Psoas muscle (tissue), 8 donors: Measurements from ENCODE around the gene C21orf91. TPM values are rescaled to one million over a fixed set of nuclear protein-coding genes. Genes with fewer than 3 reads are reported as not detected.

ENCODE experiments used
- ATAC-seq, 4 donors: fragments of 200-7000 bp; cut with Tn5 transposase; one replicate each; pipeline ENCODE4 v1.9.1; 2020; ENCODE audit warnings: moderate library complexity in 3 of 4, mild to moderate bottlenecking in 2 of 4
- DNase-seq, 2 donors: peaks; one replicate each; pipeline ENCODE4 v3.0.0-alpha.2; 2020
- H3K27ac ChIP-seq: fragments of 200-600 bp; one replicate; pipeline ENCODE4 v1.8.0; 2022
- H3K27me3 ChIP-seq, 3 donors: fragments of 200-600 bp in 1 of 3; one replicate each; pipeline versions ENCODE4 v1.6.1 to v1.8.0; 2013 to 2022; ENCODE audit warnings: low read length in 2 of 3, mild to moderate bottlenecking in 2 of 3, moderate library complexity in 1 of 3; ENCODE audit not compliant: insufficient read depth in 3 of 3
- H3K36me3 ChIP-seq, 2 donors: fragments of 200-600 bp in 1 of 2; one replicate each; pipeline versions ENCODE4 v1.6.1 to v1.8.0; 2013 to 2022; ENCODE audit warnings: low read depth in 1 of 2, mild to moderate bottlenecking in 1 of 2, moderate library complexity in 1 of 2; ENCODE audit not compliant: insufficient read depth in 1 of 2
- H3K4me1 ChIP-seq: fragments of 200-600 bp; one replicate; pipeline ENCODE4 v1.8.0; 2022
- H3K4me3 ChIP-seq: fragments of 200-600 bp; one replicate; pipeline ENCODE4 v1.8.0; 2022; ENCODE audit warnings: mild to moderate bottlenecking
- H3K9me3 ChIP-seq: fragments of 200-600 bp; one replicate; pipeline ENCODE4 v1.8.0; 2022
- intact Hi-C, 2 donors: fragments of 100-400 bp; cut with DNase I; formaldehyde crosslinking; loops; one replicate each; pipeline versions ENCODE4 v1.11.0 to v1.14.2; 2022
- polyA plus RNA-seq, 3 donors: library from polyadenylated mRNA; stranded (reverse); fragments of 200-250 nt; gene quantifications; one replicate each; pipeline ENCODE4 v1.2.3, GENCODE V29; 2013
- total RNA-seq, 4 donors: library from RNA; stranded (reverse); fragmentation: NEBNext Ultra II Directional in 2 of 4; extraction: Animal tissue kit (Norgen Biotek cat#: 25700) in 2 of 4; gene quantifications; one replicate each; pipeline versions ENCODE4 v1.2.1 to v1.2.4, GENCODE V29; 2021 to 2023
- TF ChIP-seq, protein P1 (sequence below): fragments of 200-600 bp; IDR thresholded peaks from one replicate; pipeline ENCODE4 v1.8.0; 2022; ENCODE audit warnings: antibody characterized with exemption
- donor health status: healthy with polysubstance abuse.
- donor health status: DM: no; HTN: no; CAD: no; lungs with moderate emphysema.
- donor health status: Bipolar disorder and iron deficiency.
- donor health status: healthy.
- donor health status: DM: yes; HTN: yes; CAD: no.
- donor health status: DM: no; HTN: no; CAD: no.
- donor health status: DM: no; HTN: no; CAD: no.
- donor health status: DM: yes; HTN: yes; CAD: no.

C21orf91 gene
- total and polyA plus RNA-seq, 7 donors, result 1.9 to 8.8 (median 4.6) TPM

DNA sequence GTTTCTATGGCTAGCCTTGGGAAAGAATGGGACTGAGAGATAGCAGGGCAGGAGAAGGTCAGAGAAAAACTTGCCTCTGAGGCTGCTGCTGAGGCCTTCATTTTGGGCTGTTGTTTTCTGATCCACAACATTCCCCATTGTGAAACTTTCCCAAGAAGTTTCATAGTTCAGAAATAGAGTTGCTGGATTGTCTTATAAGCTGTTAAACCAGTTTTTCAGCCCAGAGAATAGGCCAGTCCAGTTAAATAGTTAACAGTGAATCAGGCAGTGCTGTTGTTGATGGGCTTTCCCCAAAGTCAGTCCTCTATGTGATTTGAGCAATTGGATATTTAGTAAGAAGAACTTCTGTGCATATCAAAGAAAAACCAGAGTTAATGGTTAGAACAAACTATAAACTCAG lies 77.0 kb downstream of the C21orf91 start:
- no peak overlapping the region for H3K27ac ChIP-seq
- peaks cover 0 to 2% (median 0%) of the 10 kb centered on the region in 3 donors for H3K27me3 ChIP-seq
- no peaks in the 10 kb centered on the region for H3K36me3 ChIP-seq
- no peak for DNase-seq
- no peak overlapping the region for H3K4me3 ChIP-seq
- intact Hi-C loops, result no loop called here
- H3K9me3 ChIP-seq, result no peaks in the 10 kb centered on the region
- ATAC-seq, result no peak
- H3K4me1 ChIP-seq, result no peaks in the 10 kb centered on the region
- TF ChIP-seq, protein P1, sequence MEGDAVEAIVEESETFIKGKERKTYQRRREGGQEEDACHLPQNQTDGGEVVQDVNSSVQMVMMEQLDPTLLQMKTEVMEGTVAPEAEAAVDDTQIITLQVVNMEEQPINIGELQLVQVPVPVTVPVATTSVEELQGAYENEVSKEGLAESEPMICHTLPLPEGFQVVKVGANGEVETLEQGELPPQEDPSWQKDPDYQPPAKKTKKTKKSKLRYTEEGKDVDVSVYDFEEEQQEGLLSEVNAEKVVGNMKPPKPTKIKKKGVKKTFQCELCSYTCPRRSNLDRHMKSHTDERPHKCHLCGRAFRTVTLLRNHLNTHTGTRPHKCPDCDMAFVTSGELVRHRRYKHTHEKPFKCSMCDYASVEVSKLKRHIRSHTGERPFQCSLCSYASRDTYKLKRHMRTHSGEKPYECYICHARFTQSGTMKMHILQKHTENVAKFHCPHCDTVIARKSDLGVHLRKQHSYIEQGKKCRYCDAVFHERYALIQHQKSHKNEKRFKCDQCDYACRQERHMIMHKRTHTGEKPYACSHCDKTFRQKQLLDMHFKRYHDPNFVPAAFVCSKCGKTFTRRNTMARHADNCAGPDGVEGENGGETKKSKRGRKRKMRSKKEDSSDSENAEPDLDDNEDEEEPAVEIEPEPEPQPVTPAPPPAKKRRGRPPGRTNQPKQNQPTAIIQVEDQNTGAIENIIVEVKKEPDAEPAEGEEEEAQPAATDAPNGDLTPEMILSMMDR, result no peak

Other genes starting within 250 kb of the C21orf91 start
- gene BTG3, start 206.5 kb downstream of the C21orf91 start, total RNA-seq, result 1 to 10 TPM; 1.7 to 2.6 (median 1.9) TPM
- gene BTG3, start 206.5 kb downstream of the C21orf91 start, polyA plus RNA-seq, result 1 to 10 TPM; 1.8 to 6.4 (median 2.1) TPM